H1 (cell line): Measurements from ENCODE around the gene NLRP11. TPM values are rescaled to one million over a fixed set of nuclear protein-coding genes. Genes with fewer than 3 reads are reported as not detected.

Experiments used
- CTCF ChIA-PET: fragments of 300-600 bp; sonication (Branson Sonifier 250); formaldehyde crosslinking; loops from one replicate; lab custom pipeline; 2021; ENCODE audit not compliant: partially characterized antibody; lab: Charles Lee
- POLR2A ChIA-PET: fragments of 300-600 bp; sonication (Branson Sonifier 250); formaldehyde crosslinking; loops from one replicate; lab custom pipeline; 2021; ENCODE audit warnings: inconsistent platforms; ENCODE audit not compliant: partially characterized antibody; lab: Charles Lee
- DNase-seq, 2 experiments: peaks; one replicate each; pipeline versions ENCODE4 v3.0.0 to v3.0.0-alpha.2; 2010 to 2022; ENCODE audit warnings: low spot score in 2 of 2, low read depth in 1 of 2, mixed read lengths in 1 of 2
- FAIRE-seq: peaks from 2 replicates; lab custom pipeline; 2011; peaks lifted over from hg19 to GRCh38; lab: Jason Lieb, UNC
- H2AFZ ChIP-seq: 2 replicates; pipeline ENCODE4 v1.8.1; 2012; ENCODE audit warnings: low read length, inconsistent platforms
- H2AK5ac ChIP-seq: 2 replicates; pipeline ENCODE4 v1.6.1; 2013; ENCODE audit warnings: low read depth, low read length
- H2BK120ac ChIP-seq: replicated peaks from 2 replicates; pipeline ENCODE3; 2013; ENCODE audit warnings: low read depth, low read length, inconsistent platforms
- H2BK12ac ChIP-seq: 2 replicates; pipeline ENCODE4 v1.6.1; 2013; ENCODE audit warnings: low read depth, low read length
- H2BK15ac ChIP-seq: 2 replicates; pipeline ENCODE4 v1.6.1; 2013; ENCODE audit warnings: low read length
- H2BK20ac ChIP-seq: 2 replicates; pipeline ENCODE4 v1.6.1; 2013; ENCODE audit warnings: low read length
- H2BK5ac ChIP-seq: 2 replicates; pipeline ENCODE4 v1.6.1; 2013; ENCODE audit warnings: low read depth, low read length
- H3K14ac ChIP-seq: 2 replicates; pipeline ENCODE4 v1.6.1; 2013; ENCODE audit warnings: inconsistent platforms; ENCODE audit not compliant: insufficient read length
- H3K18ac ChIP-seq: 2 replicates; pipeline ENCODE4 v1.6.1; 2013; ENCODE audit warnings: low read length; ENCODE audit errors: extremely low read depth
- H3K23ac ChIP-seq: 2 replicates; pipeline ENCODE4 v1.6.1; 2013; ENCODE audit warnings: inconsistent platforms; ENCODE audit not compliant: insufficient read length
- H3K23me2 ChIP-seq: 2 replicates; pipeline ENCODE4 v1.6.1; 2013; ENCODE audit warnings: low read depth, low read length
- H3K27ac ChIP-seq: 2 replicates; pipeline ENCODE4 v1.6.1; 2011; ENCODE audit warnings: low read depth, low read length, inconsistent platforms
- H3K27me3 ChIP-seq, 4 experiments: replicated peaks in 1 of 4; 1 replicate in 1 of 4; 2 replicates in 3 of 4; pipeline versions ENCODE4 v1.6.1 to v1.8.1; 2011 to 2013; ENCODE audit warnings: low read length in 3 of 4, mild to moderate bottlenecking in 3 of 4, inconsistent platforms in 2 of 4, mixed read lengths in 2 of 4, moderate library complexity in 1 of 4; ENCODE audit not compliant: control insufficient read depth in 3 of 4, insufficient read depth in 3 of 4; ENCODE audit errors: extremely low read depth in 1 of 4
- H3K36me3 ChIP-seq, 4 experiments: 2 replicates each; pipeline versions ENCODE4 v1.6.1 to v1.8.1; 2011 to 2013; ENCODE audit warnings: mild to moderate bottlenecking in 4 of 4, low read length in 3 of 4, moderate library complexity in 2 of 4, control low read depth in 1 of 4, inconsistent platforms in 1 of 4; ENCODE audit not compliant: insufficient read depth in 4 of 4, control insufficient read depth in 2 of 4
- H3K4ac ChIP-seq: replicated peaks from 2 replicates; pipeline ENCODE3; 2013; ENCODE audit warnings: low read length, low read depth, mixed read lengths, inconsistent platforms; ENCODE audit not compliant: insufficient read length
- H3K4me1 ChIP-seq, 4 experiments: replicated peaks in 1 of 4; 1 replicate in 1 of 4; 2 replicates in 3 of 4; pipeline versions ENCODE4 v1.6.1 to v1.8.1; 2011 to 2013; ENCODE audit warnings: low read length in 3 of 4, inconsistent platforms in 2 of 4, mixed read lengths in 1 of 4; ENCODE audit not compliant: insufficient read depth in 4 of 4, control insufficient read depth in 3 of 4
- H3K4me2 ChIP-seq, 2 experiments: 2 replicates each; pipeline versions ENCODE4 v1.6.1 to v1.8.1; 2011 to 2013; ENCODE audit warnings: low read depth in 2 of 2, low read length in 2 of 2, control low read depth in 1 of 2, inconsistent platforms in 1 of 2, mild to moderate bottlenecking in 1 of 2; ENCODE audit not compliant: insufficient read depth in 1 of 2
- H3K4me3 ChIP-seq, 4 experiments: fragments of 200-600, 300-600 bp in 1 of 4; sonication (generic), shearing (Covaris generic), sonication (Bioruptor Twin) in 1 of 4; 2 replicates each; pipeline versions ENCODE4 v1.5.1 to v1.8.1; 2011 to 2016; ENCODE audit warnings: low read length in 4 of 4, low read depth in 3 of 4, control low read depth in 2 of 4, inconsistent platforms in 2 of 4, mild to moderate bottlenecking in 2 of 4, mixed read lengths in 1 of 4, moderate library complexity in 1 of 4; ENCODE audit not compliant: insufficient read depth in 2 of 4; ENCODE audit errors: extremely low read depth in 1 of 4
- H3K56ac ChIP-seq: replicated peaks from 2 replicates; pipeline ENCODE3; 2013; ENCODE audit warnings: low read depth, mild to moderate bottlenecking, mixed read lengths, low read length, inconsistent platforms; ENCODE audit not compliant: insufficient read length
- H3K79me1 ChIP-seq: 2 replicates; pipeline ENCODE4 v1.6.1; 2013; ENCODE audit warnings: low read depth, low read length, control low read depth
- H3K79me2 ChIP-seq, 2 experiments: 2 replicates each; pipeline versions ENCODE4 v1.6.1 to v1.8.1; 2012 to 2013; ENCODE audit warnings: low read length in 2 of 2, mild to moderate bottlenecking in 2 of 2, inconsistent platforms in 1 of 2; ENCODE audit not compliant: insufficient read depth in 2 of 2, control insufficient read depth in 1 of 2
- H3K9ac ChIP-seq, 4 experiments: replicated peaks in 1 of 4; 1 replicate in 1 of 4; 2 replicates in 3 of 4; pipeline versions ENCODE4 v1.6.1 to v1.8.1; 2011 to 2013; ENCODE audit warnings: low read depth in 3 of 4, low read length in 3 of 4, control low read depth in 2 of 4, mild to moderate bottlenecking in 2 of 4, moderate library complexity in 2 of 4, inconsistent platforms in 1 of 4; ENCODE audit errors: extremely low read depth in 1 of 4
- H3K9me3 ChIP-seq, 2 experiments: 2 replicates each; pipeline versions ENCODE4 v1.6.1 to v1.8.1; 2012 to 2013; ENCODE audit warnings: mild to moderate bottlenecking in 2 of 2, moderate library complexity in 2 of 2, control low read depth in 1 of 2, inconsistent platforms in 1 of 2, low read depth in 1 of 2, low read length in 1 of 2, mixed read lengths in 1 of 2; ENCODE audit not compliant: insufficient read depth in 2 of 2
- H4K20me1 ChIP-seq, 2 experiments: replicated peaks in 1 of 2; 2 replicates each; pipeline versions ENCODE3 to v1.8.1; 2011 to 2013; ENCODE audit warnings: inconsistent platforms in 2 of 2, low read length in 2 of 2, mild to moderate bottlenecking in 1 of 2; ENCODE audit not compliant: insufficient read depth in 2 of 2, control insufficient read depth in 1 of 2
- H4K5ac ChIP-seq: 2 replicates; pipeline ENCODE4 v1.6.1; 2013; ENCODE audit warnings: low read length, low read depth, mixed read lengths, inconsistent platforms; ENCODE audit not compliant: insufficient read length
- H4K8ac ChIP-seq: 2 replicates; pipeline ENCODE4 v1.8.0; 2013; ENCODE audit warnings: mild to moderate bottlenecking, moderate library complexity, low read length, inconsistent platforms; ENCODE audit not compliant: insufficient read depth; ENCODE audit errors: extremely low read depth
- H4K91ac ChIP-seq: replicated peaks from 2 replicates; pipeline ENCODE3; 2013; ENCODE audit warnings: low read length, mixed read lengths, inconsistent platforms; ENCODE audit not compliant: insufficient read length
- ATF2 ChIP-seq: IDR thresholded peaks from 2 replicates; pipeline ENCODE4 v1.6.1; 2012; ENCODE audit warnings: low read length, inconsistent platforms
- HDAC2 ChIP-seq, 2 experiments: fragments of 300-600 bp in 1 of 2; sonication (generic) in 1 of 2; IDR thresholded peaks; 2 replicates each; pipeline ENCODE4 v1.6.1; 2011 to 2012; ENCODE audit warnings: low read depth in 2 of 2, low read length in 2 of 2, mild to moderate bottlenecking in 2 of 2, moderate library complexity in 2 of 2, borderline replicate concordance in 1 of 2, inconsistent platforms in 1 of 2
- KDM1A ChIP-seq: fragments of 200-600, 300-600 bp; sonication (generic); IDR thresholded peaks from 2 replicates; pipeline ENCODE4 v1.7.1; 2016; ENCODE audit warnings: mild to moderate bottlenecking, low read length, borderline replicate concordance
- NRF1 ChIP-seq: IDR thresholded peaks from 2 replicates; pipeline ENCODE4 v1.6.1; 2011; ENCODE audit warnings: mild to moderate bottlenecking, low read depth, low read length, improper control_type of control experiment
- WGBS, 2 experiments: shearing (Covaris generic) in 1 of 2; methylation state at CpG; one replicate each; pipeline versions ENCODE4 v1.1.6 to v1.1.7; 2013 to 2015; ENCODE audit warnings: low lambda C conversion rate in 2 of 2, mixed read lengths in 2 of 2, inconsistent platforms in 1 of 2, low coverage in 1 of 2, missing lambda C conversion rate in 1 of 2; ENCODE audit not compliant: insufficient replicate concordance in 2 of 2, insufficient coverage in 1 of 2, insufficient read length in 1 of 2; ENCODE audit errors: extremely low coverage in 1 of 2, missing lambda C conversion rate in 1 of 2; 5-methylcytosine and 5-hydroxymethylcytosine counted together
- polyA plus RNA-seq, 7 experiments: library from polyadenylated mRNA; depleted of rRNA in 3 of 7; stranded (reverse) in 5 of 7; unstranded in 2 of 7; fragments of >200 nt in 5 of 7; fragments of 200-250 nt in 2 of 7; gene quantifications; 1 replicate in 5 of 7; 2 replicates in 1 of 7; 4 replicates in 1 of 7; pipeline versions ENCODE4 v1.2.1 to v1.2.3, GENCODE V29; 2011 to 2013; ENCODE audit warnings: missing spikeins in 2 of 7, mixed read lengths in 2 of 7
- total RNA-seq: library from RNA; stranded (reverse); fragmentation: NEBNext Ultra II Directional; extraction: Animal tissue kit (Norgen Biotek cat#: 25700); gene quantifications from 2 replicates; pipeline ENCODE4 v1.2.1, GENCODE V29; 2021

Gene NLRP11
- total and polyA plus RNA-seq, 2 of the 8 experiments (the other 6 are each of a cell fraction or from before 2014, with no cell fraction given): not detected

GRCh38 chr19:55870736-55871135 lies 38.9 kb upstream of the NLRP11 start:
- no peak for FAIRE-seq
- CTCF ChIA-PET: no interaction called here

More at GRCh38 chr19:55870736-55871135, 38.9 kb upstream of the NLRP11 start:
- Histone ChIP-seq H4K8ac (no peak overlapping the region), H4K5ac (no peak overlapping the region), H2BK120ac (no peak overlapping the region), H2BK20ac (no peak overlapping the region), H3K14ac (no peak overlapping the region), H3K23me2 (no peaks in the 10 kb centered on the region), H2BK12ac (no peak overlapping the region), H3K56ac (no peak overlapping the region), H3K4ac (no peak overlapping the region), H3K9me3 (peaks cover 51 to 67% of the 10 kb centered on the region in 2 experiments), H3K23ac (no peak overlapping the region), H3K4me1 (no peaks in the 10 kb centered on the region), H2BK15ac (no peak overlapping the region), H3K4me3 (no peak overlapping the region), H4K20me1 (no peaks in the 10 kb centered on the region), H3K9ac (no peak overlapping the region), H3K36me3 (no peaks in the 10 kb centered on the region), H3K27me3 (no peaks in the 10 kb centered on the region), H3K79me2 (no peaks in the 10 kb centered on the region), H2BK5ac (no peak overlapping the region), H3K18ac (no peak overlapping the region), H3K79me1 (no peaks in the 10 kb centered on the region), H3K4me2 (no peak overlapping the region), H3K27ac (no peak overlapping the region), H2AFZ (no peak overlapping the region), H4K91ac (no peak overlapping the region), H2AK5ac (no peak overlapping the region)
- DNase-seq: no peak
- 80% methylated on average over 11 of the region's 11 CpGs; no CpG with 5 or more reads in 1 of the 2 experiments for WGBS, 2 experiments
- POLR2A ChIA-PET: no interaction called here
- TF ChIP-seq ATF2 (no peak), NRF1 (no peak), HDAC2 (IDR thresholded peaks at IDR 0.05; ENCODE audit: borderline replicate concordance in 1 of 2, low read depth in 2 of 2, low read length in 2 of 2) (no peak), KDM1A (no peak)
